Caco-2 (cell line): Measurements from ENCODE around the gene IPO4. TPM values are rescaled to one million over a fixed set of nuclear protein-coding genes. Genes with fewer than 3 reads are reported as not detected.

Experiments
- BruUV-seq: library from RNA; stranded (reverse); fragments of 400-500 nt; replicated peaks from 2 replicates; lab custom pipeline; 2021; lab: Mats Ljungman, UMichigan
- CTCF ChIA-PET: fragments of 300-600 bp; sonication (Branson Sonifier 250); formaldehyde crosslinking; loops from one replicate; lab custom pipeline; 2022; ENCODE audit warnings: antibody characterized with exemption; lab: Charles Lee
- POLR2A ChIA-PET: fragments of 300-600 bp; sonication (Branson Sonifier 250); formaldehyde crosslinking; loops from one replicate; lab custom pipeline; 2022; ENCODE audit warnings: antibody characterized with exemption; lab: Charles Lee
- DNase-seq, 2 experiments: peaks; one replicate each; pipeline versions ENCODE4 v3.0.0 to v3.0.0-alpha.2; 2020 to 2022
- H3K27me3 ChIP-seq: replicated peaks from 2 replicates; pipeline ENCODE4 v1.6.0; 2011; ENCODE audit warnings: low read length; ENCODE audit not compliant: control insufficient read depth, insufficient read depth
- H3K36me3 ChIP-seq: 2 replicates; pipeline ENCODE4 v1.5.1; 2011; ENCODE audit warnings: low read length; ENCODE audit not compliant: control insufficient read depth, insufficient read depth
- H3K4me1 ChIP-seq: fragments of 250-450 bp; sonication (Bioruptor Pico); 2 replicates; pipeline ENCODE4 v1.5.1; 2020; ENCODE audit warnings: mild to moderate bottlenecking
- H3K4me3 ChIP-seq: 2 replicates; pipeline ENCODE4 v1.5.1; 2011; ENCODE audit warnings: low read depth, mild to moderate bottlenecking, control low read depth, low read length
- H3K9me3 ChIP-seq: fragments of 250-450 bp; sonication (Bioruptor Pico); 2 replicates; pipeline ENCODE4 v1.5.1; 2020; ENCODE audit warnings: mild to moderate bottlenecking, moderate library complexity
- H3K27ac Mint-ChIP-seq: one replicate; pipeline ENCODE4 v1.8.0; 2022; ENCODE audit warnings: mixed read lengths; ENCODE audit not compliant: unreplicated experiment
- H3K27me3 Mint-ChIP-seq: one replicate; pipeline ENCODE4 v1.8.0; 2022; ENCODE audit warnings: mixed read lengths; ENCODE audit not compliant: insufficient read depth, unreplicated experiment
- H3K36me3 Mint-ChIP-seq: one replicate; pipeline ENCODE4 v1.8.0; 2022; ENCODE audit warnings: mild to moderate bottlenecking, mixed read lengths; ENCODE audit not compliant: insufficient read depth, unreplicated experiment
- H3K4me1 Mint-ChIP-seq: one replicate; pipeline ENCODE4 v1.8.0; 2022; ENCODE audit warnings: low read depth, mixed read lengths; ENCODE audit not compliant: unreplicated experiment
- H3K4me3 Mint-ChIP-seq: one replicate; pipeline ENCODE4 v1.8.0; 2022; ENCODE audit warnings: mild to moderate bottlenecking, moderate library complexity, mixed read lengths; ENCODE audit not compliant: unreplicated experiment
- H3K9me3 Mint-ChIP-seq: one replicate; pipeline ENCODE4 v1.8.0; 2022; ENCODE audit warnings: mixed read lengths; ENCODE audit not compliant: unreplicated experiment
- intact Hi-C: fragments of 100-400 bp; cut with micrococcal nuclease; formaldehyde crosslinking; loops from one replicate; pipeline ENCODE4 v1.10.0; 2022; ENCODE audit not compliant: unreplicated experiment
- microRNA-seq: library from miRNA; unstranded; fragments of <30 nt; microRNA quantifications from one replicate; pipeline ENCODE4 v1.2.0, GENCODE V29; 2022
- total RNA-seq: library from RNA; stranded (reverse); gene quantifications from 2 replicates; pipeline ENCODE4 v1.2.3, GENCODE V29; 2022
- TF ChIP-seq, protein P1 (sequence below), 2 experiments: fragments of 200-600 bp in 1 of 2; IDR thresholded peaks; 1 replicate in 1 of 2; 2 replicates in 1 of 2; pipeline versions ENCODE4 v1.5.1 to v1.8.0; 2011 to 2022; ENCODE audit warnings: antibody characterized with exemption in 1 of 2, control low read depth in 1 of 2, inconsistent platforms in 1 of 2, low read depth in 1 of 2, low read length in 1 of 2, mild to moderate bottlenecking in 1 of 2, moderate library complexity in 1 of 2; ENCODE audit not compliant: insufficient read depth in 1 of 2, severe bottlenecking in 1 of 2, unreplicated experiment in 1 of 2

Gene IPO4
- total RNA-seq, 1 experiment from 2014 or later: 85.4 TPM

DNA sequence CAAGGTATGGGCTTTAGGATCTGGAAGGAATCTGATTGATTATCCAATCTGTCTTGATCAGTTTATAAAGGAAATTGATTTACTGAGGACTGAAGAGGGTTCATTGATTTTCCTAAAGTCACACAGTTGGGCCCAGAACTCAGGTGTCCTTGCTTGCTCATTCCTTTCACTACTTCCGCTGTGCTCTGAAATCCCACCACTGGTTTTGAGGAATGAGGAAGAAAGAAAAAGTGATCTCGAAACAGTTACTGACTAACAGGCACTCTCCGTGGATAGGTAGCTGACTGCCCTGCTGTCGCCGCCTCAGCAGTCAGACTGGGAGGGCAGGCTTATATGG is 58.3 kb downstream of the IPO4 start, which contains the start of gene FITM1:
Gene FITM1, plus strand, starts transcription at position 280 of the 337 bp plus-strand sequence. CDS start 905 bp downstream, outside the sequence.
- intact Hi-C loops: no loop called here
- H3K27me3 ChIP-seq: no peaks in the 10 kb centered on the region
- no peak within 1 kb of the TSS for H3K4me3 ChIP-seq
- POLR2A ChIA-PET: no interaction called here
- no peak within 1 kb of the TSS for H3K27ac Mint-ChIP-seq
- CTCF ChIA-PET: no interaction called here
- peaks cover 5% of the 10 kb centered on the region for H3K4me1 Mint-ChIP-seq
- no peaks in the 10 kb centered on the region for H3K9me3 ChIP-seq
- H3K4me3 Mint-ChIP-seq: no peak within 1 kb of the TSS
- BruUV-seq: no TSS peak
- no peaks in the 10 kb centered on the region for H3K27me3 Mint-ChIP-seq
- TF ChIP-seq, protein P1, sequence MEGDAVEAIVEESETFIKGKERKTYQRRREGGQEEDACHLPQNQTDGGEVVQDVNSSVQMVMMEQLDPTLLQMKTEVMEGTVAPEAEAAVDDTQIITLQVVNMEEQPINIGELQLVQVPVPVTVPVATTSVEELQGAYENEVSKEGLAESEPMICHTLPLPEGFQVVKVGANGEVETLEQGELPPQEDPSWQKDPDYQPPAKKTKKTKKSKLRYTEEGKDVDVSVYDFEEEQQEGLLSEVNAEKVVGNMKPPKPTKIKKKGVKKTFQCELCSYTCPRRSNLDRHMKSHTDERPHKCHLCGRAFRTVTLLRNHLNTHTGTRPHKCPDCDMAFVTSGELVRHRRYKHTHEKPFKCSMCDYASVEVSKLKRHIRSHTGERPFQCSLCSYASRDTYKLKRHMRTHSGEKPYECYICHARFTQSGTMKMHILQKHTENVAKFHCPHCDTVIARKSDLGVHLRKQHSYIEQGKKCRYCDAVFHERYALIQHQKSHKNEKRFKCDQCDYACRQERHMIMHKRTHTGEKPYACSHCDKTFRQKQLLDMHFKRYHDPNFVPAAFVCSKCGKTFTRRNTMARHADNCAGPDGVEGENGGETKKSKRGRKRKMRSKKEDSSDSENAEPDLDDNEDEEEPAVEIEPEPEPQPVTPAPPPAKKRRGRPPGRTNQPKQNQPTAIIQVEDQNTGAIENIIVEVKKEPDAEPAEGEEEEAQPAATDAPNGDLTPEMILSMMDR (IDR thresholded peaks at IDR 0.05; ENCODE audit: insufficient read depth in 1 of 2, low read depth in 1 of 2, low read length in 1 of 2, severe bottlenecking in 1 of 2, unreplicated experiment in 1 of 2): no peak
- no peaks in the 10 kb centered on the region for H3K36me3 Mint-ChIP-seq
- H3K9me3 Mint-ChIP-seq: no peaks in the 10 kb centered on the region
- no peak for DNase-seq
- H3K4me1 ChIP-seq: no peaks in the 10 kb centered on the region; the same call in 1 of the 2 replicates
- no peaks in the 10 kb centered on the region for H3K36me3 ChIP-seq

Small RNAs within 50 kb of the gene (microRNA-seq; reads per million reads assigned to microRNA genes)
- not detected for gene MIR7703

Other genes starting within 250 kb of the IPO4 start
- 8.0 and 8.6 TPM in 2 replicates for gene DHRS4, start 235.0 kb downstream of the IPO4 start, total RNA-seq
- 7.2 and 7.8 TPM in 2 replicates for gene DHRS4L2, start 199.9 kb downstream of the IPO4 start, total RNA-seq
- gene CARMIL3, start 136.8 kb downstream of the IPO4 start, total RNA-seq: 0.88 and 1.00 TPM in 2 replicates
- not detected in 2 replicates for gene CPNE6, start 117.3 kb downstream of the IPO4 start, total RNA-seq
- gene PCK2, start 94.5 kb downstream of the IPO4 start, total RNA-seq: 132 and 146 TPM in 2 replicates
- gene DCAF11, start 74.0 kb downstream of the IPO4 start, total RNA-seq: 58.1 and 65.9 TPM in 2 replicates
- 2.1 and 2.3 TPM in 2 replicates for gene NRL, start 73.9 kb downstream of the IPO4 start, total RNA-seq
- gene FITM1, start 58.2 kb downstream of the IPO4 start, total RNA-seq: 0.39 and 0.44 TPM in 2 replicates
- gene PSME1, start 52.6 kb downstream of the IPO4 start, total RNA-seq: 130 and 141 TPM in 2 replicates
- 31.1 and 32.4 TPM in 2 replicates for gene EMC9, start 47.2 kb downstream of the IPO4 start, total RNA-seq
- 142 and 145 TPM in 2 replicates for gene PSME2, start 42.2 kb downstream of the IPO4 start, total RNA-seq
- gene RNF31, start 41.3 kb downstream of the IPO4 start, total RNA-seq: 72.2 and 77.6 TPM in 2 replicates
- gene IRF9, start 27.6 kb downstream of the IPO4 start, total RNA-seq: 54.1 and 55.4 TPM in 2 replicates
- 8.4 and 10.6 TPM in 2 replicates for gene REC8, start 16.7 kb downstream of the IPO4 start, total RNA-seq
- gene TM9SF1, start 6.6 kb upstream of the IPO4 start, total RNA-seq: 41.9 and 47.1 TPM in 2 replicates
- gene TSSK4, start 16.9 kb upstream of the IPO4 start, total RNA-seq: not detected in 2 replicates
- gene CHMP4A, start 24.7 kb upstream of the IPO4 start, total RNA-seq: 57.7 and 58.7 TPM in 2 replicates
- 19.6 and 20.5 TPM in 2 replicates for gene MDP1, start 27.2 kb upstream of the IPO4 start, total RNA-seq
- 210 and 218 TPM in 2 replicates for gene NEDD8, start 43.6 kb upstream of the IPO4 start, total RNA-seq
- gene GMPR2, start 44.1 kb upstream of the IPO4 start, total RNA-seq: 76.9 and 80.1 TPM in 2 replicates
- gene TINF2, start 53.8 kb upstream of the IPO4 start, total RNA-seq: 33.4 and 34.4 TPM in 2 replicates
- gene TGM1, start 74.4 kb upstream of the IPO4 start, total RNA-seq: 5.9 and 6.1 TPM in 2 replicates
- 27.1 and 30.4 TPM in 2 replicates for gene RABGGTA, start 82.8 kb upstream of the IPO4 start, total RNA-seq
- gene DHRS1, start 111.0 kb upstream of the IPO4 start, total RNA-seq: 15.6 and 18.1 TPM in 2 replicates
- gene NOP9, start 111.0 kb upstream of the IPO4 start, total RNA-seq: 35.1 and 38.3 TPM in 2 replicates
- gene CIDEB, start 119.2 kb upstream of the IPO4 start, total RNA-seq: 3.5 and 7.2 TPM in 2 replicates
- gene LTB4R2, start 121.3 kb upstream of the IPO4 start, total RNA-seq: 10.3 and 12.3 TPM in 2 replicates
- gene LTB4R, start 122.7 kb upstream of the IPO4 start, total RNA-seq: 7.3 and 7.8 TPM in 2 replicates
- 0.57 and 0.60 TPM in 2 replicates for gene ADCY4, start 146.3 kb upstream of the IPO4 start, total RNA-seq
- 1.5 TPM in 2 replicates for gene RIPK3, start 151.2 kb upstream of the IPO4 start, total RNA-seq
- 0.84 and 0.88 TPM in 2 replicates for gene NFATC4, start 179.4 kb upstream of the IPO4 start, total RNA-seq
- gene NYNRIN, start 210.2 kb upstream of the IPO4 start, total RNA-seq: 5.9 and 6.1 TPM in 2 replicates
- gene CBLN3, start 240.9 kb upstream of the IPO4 start, total RNA-seq: 1.1 and 1.4 TPM in 2 replicates
- 50.0 and 50.5 TPM in 2 replicates for gene KHNYN, start 241.1 kb upstream of the IPO4 start, total RNA-seq